GM19468 (cell line): Measurements from ENCODE around the gene UBE2E2.
"Not testable (repeated sequence)": the region's sequence is repeated elsewhere in the genome, so short reads cannot be mapped to it uniquely, and the experiment has no call there.

Source experiments
- ATAC-seq: cut with Tn5 transposase; IDR thresholded peaks from one replicate; pipeline ENCODE4 v1.9.1; 2021; ENCODE audit warnings: mild to moderate bottlenecking, moderate library complexity, moderate number of reproducible peaks; ENCODE audit not compliant: unreplicated experiment; ENCODE audit errors: extremely low read depth

The UBE2E2 gene

GRCh38 chr3:23594894-23595670 lies 392.0 kb downstream of the UBE2E2 start:
- no peak for ATAC-seq

GRCh38 chr3:23595851-23596250 lies 392.7 kb downstream of the UBE2E2 start:
- no peak for ATAC-seq

- no peak for ATAC-seq
These were observed 397.2 kb downstream of the UBE2E2 start for GRCh38 chr3:23600167-23600871.

- ATAC-seq, result no peak
These were observed 398.1 kb downstream of the UBE2E2 start for GRCh38 chr3:23601091-23601822.

- no peak for ATAC-seq
These were observed 399.8 kb downstream of the UBE2E2 start for GRCh38 chr3:23602971-23603370.

GRCh38 chr3:23607184-23607847 lies 404.2 kb downstream of the UBE2E2 start:
- ATAC-seq, result no peak

GRCh38 chr3:23608650-23609049 lies 405.5 kb downstream of the UBE2E2 start:
- ATAC-seq, result no peak

- ATAC-seq, result no peak
These were observed 408.7 kb downstream of the UBE2E2 start for GRCh38 chr3:23611737-23612295.

GRCh38 chr3:23612296-23612891 lies 409.3 kb downstream of the UBE2E2 start:
- ATAC-seq, result no peak

- ATAC-seq, result no peak
These were observed 411.9 kb downstream of the UBE2E2 start for GRCh38 chr3:23615068-23615467.

GRCh38 chr3:23618475-23618874 lies 415.3 kb downstream of the UBE2E2 start:
- not testable (repeated sequence) for ATAC-seq

- ATAC-seq, result no peak
These were observed 416.8 kb downstream of the UBE2E2 start for GRCh38 chr3:23619705-23620637.

GRCh38 chr3:23620638-23621015 lies 417.5 kb downstream of the UBE2E2 start:
- no peak for ATAC-seq

GRCh38 chr3:23623844-23624243 lies 420.7 kb downstream of the UBE2E2 start:
- ATAC-seq, result no peak

GRCh38 chr3:23624305-23624704 lies 421.2 kb downstream of the UBE2E2 start:
- no peak for ATAC-seq

GRCh38 chr3:23626442-23626841 lies 423.3 kb downstream of the UBE2E2 start:
- no peak for ATAC-seq

GRCh38 chr3:23629181-23629894 lies 426.2 kb downstream of the UBE2E2 start:
- no peak for ATAC-seq
